ENCODE data around the gene LCE4A. TPM values are rescaled to one million over a fixed set of nuclear protein-coding genes. Genes with fewer than 3 reads are reported as not detected.

LCE4A gene
- total and polyA plus RNA-seq, 10 of the 15 experiments (the other 5 are each of a cell fraction or from before 2014, with no cell fraction given) = not detected

GRCh38 chr1:152757747-152758146 lies 49.8 kb downstream of the LCE4A start, which contains the start of gene KPRP:
KPRP (plus strand) TSS chr1:152758025; CDS start chr1:152759589, 1,564 bp downstream.
- in situ Hi-C loops (cut with MboI) = no loop called here
- RAD21 ChIA-PET (ENCODE audit: unreplicated experiment) = no interaction called here
- no peaks in the 10 kb centered on the region for H3K79me2 ChIP-seq (ENCODE audit: control insufficient read depth, insufficient read depth, low read length)
- H3K4me2 ChIP-seq (ENCODE audit: control insufficient read depth, insufficient read depth) = no peak within 1 kb of the TSS
- intact Hi-C loops (cut with micrococcal nuclease; ENCODE audit: unreplicated experiment) = no loop called here
- FAIRE-seq (no peak), ATAC-seq (no peak), DNase-seq (ENCODE audit: low read depth, low spot score) (no peak)
- H3K36me3 ChIP-seq (ENCODE audit: control insufficient read depth in 2 of 2, insufficient read depth in 2 of 2, low read length in 1 of 2) = no peaks in the 10 kb centered on the region
- 24% methylated on average over 6 of the region's 6 CpGs for WGBS (ENCODE audit: insufficient coverage, insufficient replicate concordance, low lambda C conversion rate, missing lambda C conversion rate)
- H3K9ac ChIP-seq (ENCODE audit: control insufficient read depth, insufficient read depth, low read length) = no peak within 1 kb of the TSS
- no peaks in the 10 kb centered on the region for H3K4me1 ChIP-seq (ENCODE audit: control insufficient read depth, insufficient read depth, low read length)
- H3K9me3 ChIP-seq (replicated peaks; ENCODE audit: control insufficient read depth, insufficient read depth, low read length) = no peaks in the 10 kb centered on the region
- BruUV-seq (replicated peaks) = no TSS peak
- H3K27me3 ChIP-seq (replicated peaks in 1 of 2; ENCODE audit: control insufficient read depth in 2 of 2, insufficient read depth in 2 of 2, low read length in 1 of 2) = no peaks in the 10 kb centered on the region
- CTCF ChIA-PET = no interaction called here
- H3K27ac ChIP-seq (ENCODE audit: control insufficient read depth, insufficient read depth) = no peak within 1 kb of the TSS
- TF ChIP-seq NBN (IDR thresholded peaks at IDR 0.05) (no peak), NRF1 (conservative IDR thresholded peaks at IDR 0.05; ENCODE audit: low read depth, low read length) (no peak), POU2F2 (IDR thresholded peaks at IDR 0.05; ENCODE audit: borderline replicate concordance, low read depth, low read length) (no peak), BCL11A (IDR thresholded peaks at IDR 0.05; ENCODE audit: low read depth, low read length) (no peak), ZNF622 (IDR thresholded peaks at IDR 0.05) (no peak), STAT1 (conservative IDR thresholded peaks at IDR 0.05) (no peak), NFIC (IDR thresholded peaks at IDR 0.05; ENCODE audit: low read depth, low read length) (no peak), USF1 (IDR thresholded peaks at IDR 0.05; ENCODE audit: borderline replicate concordance, extremely low read length, insufficient read depth, low read depth, low read length) (no peak), SMARCA5 (IDR thresholded peaks at IDR 0.05) (no peak), ZNF274 (IDR thresholded peaks at IDR 0.05; ENCODE audit: insufficient read depth, insufficient read length) (no peak), ZNF384 (IDR thresholded peaks at IDR 0.05; ENCODE audit: borderline replicate concordance, low read depth, low read length) (no peak), ZNF217 (IDR thresholded peaks at IDR 0.05) (no peak), MAX (IDR thresholded peaks at IDR 0.05; ENCODE audit: low read depth, low read length) (no peak), CREB1 (IDR thresholded peaks at IDR 0.05; ENCODE audit: low read depth) (no peak), ATF7 (IDR thresholded peaks at IDR 0.05; ENCODE audit: low read depth) (no peak), SMAD1 (IDR thresholded peaks at IDR 0.05; ENCODE audit: low read depth, partially characterized antibody) (no peak), SREBF2 (IDR thresholded peaks at IDR 0.05; ENCODE audit: low read length) (no peak), RAD21 (IDR thresholded peaks at IDR 0.05; ENCODE audit: insufficient read depth, low read depth, low read length) (no peak), RELA (IDR thresholded peaks at IDR 0.05; ENCODE audit: borderline replicate concordance, partially characterized antibody) (no peak), ESRRA (IDR thresholded peaks at IDR 0.05; ENCODE audit: low read length) (no peak)
- H2AFZ ChIP-seq (ENCODE audit: control insufficient read depth, low read depth, low read length) = no peak within 1 kb of the TSS
- SMC1A ChIA-PET (ENCODE audit: uncharacterized antibody, unreplicated experiment) = no interaction called here
- H3K4me3 ChIP-seq = no peak within 1 kb of the TSS
- POLR2A ChIA-PET = no interaction called here
- H4K20me1 ChIP-seq (ENCODE audit: control insufficient read depth, insufficient read depth) = no peaks in the 10 kb centered on the region

Measured in GM12878 (cell line).